ENCODE measurements around the gene SLC6A5.

The SLC6A5 gene

GRCh38 chr11:20658135-20658534 lies 58.7 kb downstream of the SLC6A5 start:
- no peak overlapping the region for H3K27ac Mint-ChIP-seq
- no peaks in the 10 kb centered on the region for H3K36me3 Mint-ChIP-seq (ENCODE audit: low read depth)
- H3K4me3 Mint-ChIP-seq, result no peak overlapping the region
- peaks cover 2% of the 10 kb centered on the region for H3K9me3 Mint-ChIP-seq
- no peaks in the 10 kb centered on the region for H3K4me1 Mint-ChIP-seq
- no peak for TF ChIP-seq CTCF (IDR thresholded peaks at IDR 0.05; ENCODE audit: unreplicated experiment in 3 of 3)
- H3K27me3 Mint-ChIP-seq (ENCODE audit: low read depth), result peaks cover 23% of the 10 kb centered on the region

GRCh38 chr11:20661445-20661844 lies 62.0 kb downstream of the SLC6A5 start:
- no peaks in the 10 kb centered on the region for H3K36me3 Mint-ChIP-seq (ENCODE audit: low read depth)
- H3K4me3 Mint-ChIP-seq, result no peak overlapping the region
- H3K9me3 Mint-ChIP-seq, result peaks cover 11% of the 10 kb centered on the region
- no peak overlapping the region for H3K27ac Mint-ChIP-seq
- no peak for TF ChIP-seq CTCF (IDR thresholded peaks at IDR 0.05; ENCODE audit: unreplicated experiment in 3 of 3)
- H3K27me3 Mint-ChIP-seq (ENCODE audit: low read depth), result peaks cover 39% of the 10 kb centered on the region
- H3K4me1 Mint-ChIP-seq, result no peaks in the 10 kb centered on the region

DNA sequence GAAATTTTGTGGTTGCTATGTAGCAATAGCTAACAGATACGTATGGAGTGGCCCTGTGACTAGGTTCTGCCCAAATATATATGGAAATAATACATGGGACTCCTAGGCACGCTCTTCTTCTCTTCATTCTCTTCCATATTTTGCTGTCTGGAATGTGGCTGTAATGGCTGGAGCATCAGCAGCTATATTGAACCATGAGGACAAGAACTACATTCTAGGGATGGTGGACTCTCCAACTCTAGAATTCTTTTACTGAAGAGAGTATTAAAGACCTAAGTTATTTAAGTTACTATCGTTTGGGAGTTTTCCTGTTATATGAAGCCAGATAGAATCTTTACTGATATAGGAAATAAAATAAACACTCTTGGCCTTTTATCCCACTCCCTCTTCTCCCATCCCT lies 62.4 kb downstream of the SLC6A5 start:
- Mint-ChIP-seq H3K9me3 (peaks cover 15% of the 10 kb centered on the region), H3K4me1 (no peaks in the 10 kb centered on the region), H3K27ac (no peak overlapping the region), H3K4me3 (no peak overlapping the region), H3K27me3 (ENCODE audit: low read depth) (peaks cover 39% of the 10 kb centered on the region), H3K36me3 (ENCODE audit: low read depth) (no peaks in the 10 kb centered on the region)
- no peak for TF ChIP-seq CTCF (IDR thresholded peaks at IDR 0.05; ENCODE audit: unreplicated experiment in 3 of 3)

DNA sequence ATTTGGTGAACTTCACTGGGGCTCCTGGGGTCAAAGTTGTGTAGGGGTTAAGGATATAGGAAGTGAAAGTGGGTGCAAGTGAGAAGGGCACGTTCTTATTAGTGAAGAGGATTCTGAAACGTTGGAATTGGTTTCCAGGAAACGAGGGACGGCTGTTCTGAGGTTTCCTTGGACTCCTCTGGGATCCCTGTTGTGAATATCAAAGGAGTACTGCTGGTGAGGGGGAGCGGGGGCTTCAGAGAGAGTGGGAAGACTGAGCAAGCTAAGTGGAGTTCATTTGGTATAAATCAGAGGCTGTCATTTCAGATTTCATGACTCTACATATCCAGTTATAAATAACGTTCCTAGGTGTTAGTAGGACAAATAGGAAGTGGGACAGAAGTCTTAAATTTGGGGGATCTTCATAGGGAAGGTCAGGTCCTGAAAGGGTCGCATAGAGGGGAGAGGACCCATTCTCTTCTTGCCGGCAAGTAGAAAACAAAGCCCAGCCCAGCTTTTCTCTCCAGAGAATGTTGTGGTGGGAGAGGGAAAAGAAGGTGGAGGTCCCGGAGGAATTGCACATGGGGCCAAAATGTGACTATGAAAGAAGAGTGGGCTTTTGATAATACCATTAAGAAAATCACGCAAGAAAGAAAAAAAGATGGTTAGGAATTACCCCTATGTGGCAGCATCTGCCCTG lies 68.9 kb downstream of the SLC6A5 start:
- Mint-ChIP-seq H3K4me1 (peaks cover 32% of the 10 kb centered on the region), H3K27ac (no peak overlapping the region), H3K27me3 (ENCODE audit: low read depth) (peaks cover 90% of the 10 kb centered on the region), H3K4me3 (peak overlapping the region; percentile 86 to 88 (median 87)), H3K9me3 (peaks cover 13% of the 10 kb centered on the region), H3K36me3 (ENCODE audit: low read depth) (no peaks in the 10 kb centered on the region)
- TF ChIP-seq CTCF (IDR thresholded peaks at IDR 0.05; ENCODE audit: unreplicated experiment in 3 of 3), result no peak

- no peak for TF ChIP-seq CTCF (IDR thresholded peaks at IDR 0.05; ENCODE audit: unreplicated experiment in 3 of 3)
- peaks cover 32% of the 10 kb centered on the region for H3K4me1 Mint-ChIP-seq
- H3K4me3 Mint-ChIP-seq, result peak within 1 kb of the TSS; percentile 87 to 91 (median 88)
- H3K9me3 Mint-ChIP-seq, result peaks cover 13% of the 10 kb centered on the region
- H3K27me3 Mint-ChIP-seq (ENCODE audit: low read depth), result peaks cover 95% of the 10 kb centered on the region
- H3K36me3 Mint-ChIP-seq (ENCODE audit: low read depth), result no peaks in the 10 kb centered on the region
- H3K27ac Mint-ChIP-seq, result no peak within 1 kb of the TSS
These were observed 69.7 kb downstream of the SLC6A5 start, which contains the start of gene NELL1 for GRCh38 chr11:20668844-20669819. Gene NELL1, plus strand, starts transcription at chr11:20669586.
